Measurements from ENCODE around the gene TENM3. TPM values are rescaled to one million over a fixed set of nuclear protein-coding genes. Genes with fewer than 3 reads are reported as not detected.

TENM3 gene
- total RNA-seq, 2 experiments from 2014 or later = not detected

- no peaks in the 10 kb centered on the region for H3K27me3 Mint-ChIP-seq
- no peak for ATAC-seq (ENCODE audit: poor library complexity)
- Histone ChIP-seq H3K4me1 (ENCODE audit: insufficient read depth, low read length) (no peaks in the 10 kb centered on the region), H3K36me3 (ENCODE audit: insufficient read depth, low read length) (no peaks in the 10 kb centered on the region), H3K27ac (ENCODE audit: low read depth in 1 of 2, low read length in 2 of 2) (no peak overlapping the region), H3K27me3 (ENCODE audit: control insufficient read depth in 1 of 2, insufficient read depth in 2 of 2, low read length in 2 of 2) (no peaks in the 10 kb centered on the region), H3K4me3 (ENCODE audit: low read length) (no peak overlapping the region), H3K9me3 (ENCODE audit: control insufficient read depth in 1 of 2, insufficient read depth in 1 of 2, low read length in 2 of 2) (peaks cover 0 to 7% of the 10 kb centered on the region in 2 experiments)
- H3K9me3 Mint-ChIP-seq = no peaks in the 10 kb centered on the region
- H3K27ac Mint-ChIP-seq = no peak overlapping the region
- CTCF ChIA-PET = no interaction called here
- H3K36me3 Mint-ChIP-seq (ENCODE audit: low read depth) = no peaks in the 10 kb centered on the region
- no peak overlapping the region for H3K4me3 Mint-ChIP-seq
- POLR2A ChIA-PET = no interaction called here
- TF ChIP-seq CTCF (IDR thresholded peaks at IDR 0.05) = no peak
- H3K4me1 Mint-ChIP-seq (ENCODE audit: low read depth) = no peaks in the 10 kb centered on the region
- no peak for DNase-seq
- intact Hi-C loops (cut with DNase I, micrococcal nuclease) = no loop called here
These were observed 21.2 kb upstream of the TENM3 start for GRCh38 chr4:182221987-182222386.

- no peaks in the 10 kb centered on the region for H3K36me3 ChIP-seq (ENCODE audit: insufficient read depth, low read length)
- TF ChIP-seq CTCF (IDR thresholded peaks at IDR 0.05) = no peak
- no peak for DNase-seq
- H3K9me3 ChIP-seq (ENCODE audit: control insufficient read depth in 1 of 2, insufficient read depth in 1 of 2, low read length in 2 of 2) = peaks cover 0 to 7% of the 10 kb centered on the region in 2 experiments
- H3K4me3 ChIP-seq (ENCODE audit: low read length) = no peak overlapping the region
- intact Hi-C loops (cut with DNase I, micrococcal nuclease) = no loop called here
- no peak overlapping the region for H3K27ac ChIP-seq (ENCODE audit: low read depth in 1 of 2, low read length in 2 of 2)
- H3K27ac Mint-ChIP-seq = no peak overlapping the region
- no peak for ATAC-seq (ENCODE audit: poor library complexity)
- no peaks in the 10 kb centered on the region for H3K27me3 Mint-ChIP-seq
- H3K27me3 ChIP-seq (ENCODE audit: control insufficient read depth in 1 of 2, insufficient read depth in 2 of 2, low read length in 2 of 2) = no peaks in the 10 kb centered on the region
- POLR2A ChIA-PET = no interaction called here
- no peaks in the 10 kb centered on the region for H3K9me3 Mint-ChIP-seq
- no peaks in the 10 kb centered on the region for H3K4me1 Mint-ChIP-seq (ENCODE audit: low read depth)
- no peaks in the 10 kb centered on the region for H3K4me1 ChIP-seq (ENCODE audit: insufficient read depth, low read length)
- H3K4me3 Mint-ChIP-seq = no peak overlapping the region
- no peaks in the 10 kb centered on the region for H3K36me3 Mint-ChIP-seq (ENCODE audit: low read depth)
- CTCF ChIA-PET = no interaction called here
These were observed 20.4 kb upstream of the TENM3 start for GRCh38 chr4:182222766-182223165.

GRCh38 chr4:182223708-182224107, 19.5 kb upstream of the TENM3 start:
- no peak for TF ChIP-seq CTCF (IDR thresholded peaks at IDR 0.05)
- no peaks in the 10 kb centered on the region for H3K36me3 ChIP-seq (ENCODE audit: insufficient read depth, low read length)
- ChIA-PET CTCF (no interaction called here), POLR2A (no interaction called here)
- ATAC-seq (ENCODE audit: poor library complexity) = no peak
- no peak overlapping the region for H3K27ac ChIP-seq (ENCODE audit: low read depth in 1 of 2, low read length in 2 of 2)
- no peaks in the 10 kb centered on the region for H3K4me1 ChIP-seq (ENCODE audit: insufficient read depth, low read length)
- H3K4me1 Mint-ChIP-seq (ENCODE audit: low read depth) = no peaks in the 10 kb centered on the region
- intact Hi-C loops (cut with DNase I, micrococcal nuclease) = no loop called here
- peaks cover 0 to 7% of the 10 kb centered on the region in 2 experiments for H3K9me3 ChIP-seq (ENCODE audit: control insufficient read depth in 1 of 2, insufficient read depth in 1 of 2, low read length in 2 of 2)
- no peak overlapping the region for H3K4me3 Mint-ChIP-seq
- H3K4me3 ChIP-seq (ENCODE audit: low read length) = no peak overlapping the region
- H3K27me3 Mint-ChIP-seq = no peaks in the 10 kb centered on the region
- DNase-seq = no peak
- H3K27me3 ChIP-seq (ENCODE audit: control insufficient read depth in 1 of 2, insufficient read depth in 2 of 2, low read length in 2 of 2) = no peaks in the 10 kb centered on the region
- H3K36me3 Mint-ChIP-seq (ENCODE audit: low read depth) = no peaks in the 10 kb centered on the region
- H3K27ac Mint-ChIP-seq = no peak overlapping the region
- no peaks in the 10 kb centered on the region for H3K9me3 Mint-ChIP-seq
